Skeletal muscle satellite cell (primary cell): ENCODE results near the gene MMUT.
"Not testable (repeated sequence)": the region's sequence is repeated elsewhere in the genome, so short reads cannot be mapped to it uniquely, and the experiment has no call there.

ENCODE experiments used
- H3K27me3 ChIP-seq: 2 replicates; pipeline ENCODE4 v1.7.0; 2013; ENCODE audit warnings: low read length; ENCODE audit not compliant: control insufficient read depth, insufficient read depth
- H3K36me3 ChIP-seq: 2 replicates; pipeline ENCODE4 v1.7.0; 2013; ENCODE audit warnings: mild to moderate bottlenecking, control low read depth, low read length; ENCODE audit not compliant: insufficient read depth
- H3K4me1 ChIP-seq: 2 replicates; pipeline ENCODE4 v1.7.0; 2013; ENCODE audit warnings: low read length; ENCODE audit not compliant: control insufficient read depth, insufficient read depth
- H3K4me2 ChIP-seq: 2 replicates; pipeline ENCODE4 v1.7.0; 2013; ENCODE audit warnings: mild to moderate bottlenecking, low read length
- H3K4me3 ChIP-seq: 2 replicates; pipeline ENCODE4 v1.7.0; 2013; ENCODE audit warnings: low read length
- H3K9ac ChIP-seq: 2 replicates; pipeline ENCODE4 v1.7.0; 2013; ENCODE audit warnings: mild to moderate bottlenecking, low read depth, low read length, moderate library complexity
- H3K9me3 ChIP-seq: replicated peaks from 2 replicates; pipeline ENCODE4 v1.7.0; 2013; ENCODE audit warnings: mild to moderate bottlenecking, control low read depth, low read length

The MMUT gene

GRCh38 chr6:49476564-49476963, 13.5 kb upstream of the MMUT start:
- not testable (repeated sequence) for H3K4me1 ChIP-seq, H3K4me3 ChIP-seq, H3K9me3 ChIP-seq, H3K36me3 ChIP-seq, H3K4me2 ChIP-seq, H3K27me3 ChIP-seq, H3K9ac ChIP-seq

GRCh38 chr6:49468042-49468441, 5.0 kb upstream of the MMUT start:
- H3K4me1 ChIP-seq, result no peaks in the 10 kb centered on the region
- H3K27me3 ChIP-seq, result no peaks in the 10 kb centered on the region
- H3K4me2 ChIP-seq, result no peak overlapping the region
- no peaks in the 10 kb centered on the region for H3K36me3 ChIP-seq
- H3K4me3 ChIP-seq, result no peak overlapping the region
- no peak overlapping the region for H3K9ac ChIP-seq
- no peaks in the 10 kb centered on the region for H3K9me3 ChIP-seq

GRCh38 chr6:49464691-49465090, 1.6 kb upstream of the MMUT start:
- Histone ChIP-seq H3K36me3 (no peaks in the 10 kb centered on the region), H3K27me3 (no peaks in the 10 kb centered on the region), H3K4me1 (peaks cover 6% of the 10 kb centered on the region), H3K4me2 (peak overlapping the region; percentile 81), H3K4me3 (no peak overlapping the region), H3K9me3 (no peaks in the 10 kb centered on the region), H3K9ac (no peak overlapping the region)

GRCh38 chr6:49463612-49463967, 537 bp upstream of the MMUT start:
- Histone ChIP-seq H3K9me3 (no peaks in the 10 kb centered on the region), H3K9ac (peak overlapping the region; percentile 93), H3K27me3 (no peaks in the 10 kb centered on the region), H3K4me3 (peak overlapping the region; percentile 86), H3K36me3 (no peaks in the 10 kb centered on the region), H3K4me2 (peak overlapping the region; percentile 81), H3K4me1 (peaks cover 6% of the 10 kb centered on the region)

GRCh38 chr6:49462599-49462926, 490 bp downstream of the MMUT start:
- H3K4me3 ChIP-seq, result peak overlapping the region; percentile 86
- H3K4me1 ChIP-seq, result peaks cover 6% of the 10 kb centered on the region
- H3K9me3 ChIP-seq, result no peaks in the 10 kb centered on the region
- peak overlapping the region; percentile 87 for H3K4me2 ChIP-seq
- peak overlapping the region; percentile 93 for H3K9ac ChIP-seq
- H3K27me3 ChIP-seq, result no peaks in the 10 kb centered on the region
- H3K36me3 ChIP-seq, result no peaks in the 10 kb centered on the region

- peaks cover 6% of the 10 kb centered on the region for H3K4me1 ChIP-seq
- H3K36me3 ChIP-seq, result no peaks in the 10 kb centered on the region
- H3K27me3 ChIP-seq, result no peaks in the 10 kb centered on the region
- peak overlapping the region; percentile 87 for H3K4me2 ChIP-seq
- H3K9ac ChIP-seq, result peak overlapping the region; percentile 93
- no peaks in the 10 kb centered on the region for H3K9me3 ChIP-seq
- peak overlapping the region; percentile 86 for H3K4me3 ChIP-seq
Observed at GRCh38 chr6:49462071-49462470, 982 bp downstream of the MMUT start.

GRCh38 chr6:49457771-49458170, 5.3 kb downstream of the MMUT start:
- Histone ChIP-seq H3K9ac (no peak overlapping the region), H3K36me3 (peaks cover 5% of the 10 kb centered on the region)

GRCh38 chr6:49454787-49455709, 8.0 kb downstream of the MMUT start:
- Histone ChIP-seq H3K9me3 (no peaks in the 10 kb centered on the region), H3K27me3 (no peaks in the 10 kb centered on the region), H3K9ac (no peak overlapping the region), H3K36me3 (peaks cover 5% of the 10 kb centered on the region), H3K4me2 (no peak overlapping the region), H3K4me1 (no peaks in the 10 kb centered on the region), H3K4me3 (no peak overlapping the region)

More at GRCh38 chr6:49457771-49458170, 5.3 kb downstream of the MMUT start:
- no peak overlapping the region for H3K4me2 ChIP-seq
- no peaks in the 10 kb centered on the region for H3K9me3 ChIP-seq
- no peak overlapping the region for H3K4me3 ChIP-seq
- H3K27me3 ChIP-seq, result no peaks in the 10 kb centered on the region
- H3K4me1 ChIP-seq, result peaks cover 6% of the 10 kb centered on the region

GRCh38 chr6:49453221-49453620, 9.8 kb downstream of the MMUT start:
- peaks cover 5% of the 10 kb centered on the region for H3K36me3 ChIP-seq
- H3K4me1 ChIP-seq, result no peaks in the 10 kb centered on the region
- H3K4me2 ChIP-seq, result no peak overlapping the region
- no peak overlapping the region for H3K4me3 ChIP-seq
- no peaks in the 10 kb centered on the region for H3K27me3 ChIP-seq
- no peak overlapping the region for H3K9ac ChIP-seq
- H3K9me3 ChIP-seq, result no peaks in the 10 kb centered on the region

GRCh38 chr6:49430866-49431265, 32.2 kb downstream of the MMUT start:
- no peaks in the 10 kb centered on the region for H3K9me3 ChIP-seq
- no peak overlapping the region for H3K4me2 ChIP-seq
- H3K9ac ChIP-seq, result no peak overlapping the region
- no peaks in the 10 kb centered on the region for H3K4me1 ChIP-seq
- H3K36me3 ChIP-seq, result peaks cover 11% of the 10 kb centered on the region
- H3K27me3 ChIP-seq, result no peaks in the 10 kb centered on the region
- no peak overlapping the region for H3K4me3 ChIP-seq

GRCh38 chr6:49430187-49430586, 32.9 kb downstream of the MMUT start:
- Histone ChIP-seq H3K4me3 (no peak overlapping the region), H3K4me1 (no peaks in the 10 kb centered on the region), H3K27me3 (no peaks in the 10 kb centered on the region), H3K36me3 (peaks cover 11% of the 10 kb centered on the region), H3K4me2 (no peak overlapping the region), H3K9me3 (no peaks in the 10 kb centered on the region), H3K9ac (no peak overlapping the region)

GRCh38 chr6:49423817-49424216, 39.2 kb downstream of the MMUT start:
- H3K9ac ChIP-seq, result no peak overlapping the region
- no peaks in the 10 kb centered on the region for H3K27me3 ChIP-seq
- H3K9me3 ChIP-seq, result no peaks in the 10 kb centered on the region
- H3K4me2 ChIP-seq, result no peak overlapping the region
- no peak overlapping the region for H3K4me3 ChIP-seq
- H3K36me3 ChIP-seq, result no peaks in the 10 kb centered on the region
- no peaks in the 10 kb centered on the region for H3K4me1 ChIP-seq
